Liver (tissue), 9 donors: ENCODE data around the gene SLFN14. TPM values are rescaled to one million over a fixed set of nuclear protein-coding genes. Genes with fewer than 3 reads are reported as not detected.

Source experiments
- DNase-seq: peaks from one replicate; pipeline ENCODE4 v3.0.0-alpha.2; 2017; ENCODE audit warnings: low spot score
- H3K27ac ChIP-seq, 2 donors: one replicate each; pipeline ENCODE4 v1.7.0; 2013; ENCODE audit warnings: inconsistent platforms in 2 of 2, low read length in 2 of 2, control low read depth in 1 of 2, low read depth in 1 of 2, mild to moderate bottlenecking in 1 of 2
- H3K27me3 ChIP-seq, 4 donors: one replicate each; pipeline versions ENCODE4 v1.6.1 to v1.7.0; 2013; ENCODE audit warnings: low read length in 3 of 4, inconsistent platforms in 1 of 4, mild to moderate bottlenecking in 1 of 4, moderate library complexity in 1 of 4; ENCODE audit not compliant: control insufficient read depth in 4 of 4, insufficient read depth in 4 of 4
- H3K36me3 ChIP-seq, 4 donors: one replicate each; pipeline versions ENCODE4 v1.6.1 to v1.7.0; 2013; ENCODE audit warnings: low read length in 3 of 4, mild to moderate bottlenecking in 3 of 4, low read depth in 1 of 4, moderate library complexity in 1 of 4; ENCODE audit not compliant: control insufficient read depth in 4 of 4, insufficient read depth in 3 of 4
- H3K4me1 ChIP-seq, 4 donors: one replicate each; pipeline versions ENCODE4 v1.6.1 to v1.7.0; 2013; ENCODE audit warnings: low read length in 3 of 4, mild to moderate bottlenecking in 3 of 4, moderate library complexity in 1 of 4; ENCODE audit not compliant: control insufficient read depth in 4 of 4, insufficient read depth in 4 of 4
- H3K4me3 ChIP-seq, 3 donors: one replicate each; pipeline versions ENCODE4 v1.6.1 to v1.7.0; 2013; ENCODE audit warnings: low read length in 3 of 3, control low read depth in 1 of 3, low read depth in 1 of 3, mild to moderate bottlenecking in 1 of 3
- H3K9ac ChIP-seq, 2 donors: one replicate each; pipeline ENCODE4 v1.7.0; 2013; ENCODE audit warnings: low read length in 2 of 2, mild to moderate bottlenecking in 2 of 2, moderate library complexity in 2 of 2, control low read depth in 1 of 2, low read depth in 1 of 2
- H3K9me3 ChIP-seq, 4 donors: one replicate each; pipeline versions ENCODE4 v1.6.1 to v1.7.0; 2013; ENCODE audit warnings: low read length in 3 of 4; ENCODE audit not compliant: control insufficient read depth in 4 of 4
- ATF3 ChIP-seq: IDR thresholded peaks from 2 replicates; pipeline ENCODE4 v1.6.1; 2016; ENCODE audit warnings: antibody characterized with exemption
- EGR1 ChIP-seq, 2 donors: IDR thresholded peaks; 2 replicates each; pipeline ENCODE4 v1.6.1; 2016 to 2018; ENCODE audit warnings: antibody characterized with exemption in 2 of 2, low read depth in 2 of 2
- FOXA1 ChIP-seq: IDR thresholded peaks from 2 replicates; pipeline ENCODE4 v1.6.1; 2016; ENCODE audit warnings: antibody characterized with exemption
- FOXA2 ChIP-seq: IDR thresholded peaks from 2 replicates; pipeline ENCODE4 v1.6.1; 2016; ENCODE audit warnings: antibody characterized with exemption
- GABPA ChIP-seq, 2 donors: IDR thresholded peaks in 1 of 2; conservative IDR thresholded peaks in 1 of 2; 2 replicates each; pipeline ENCODE4 v1.6.1; 2016; ENCODE audit warnings: antibody characterized with exemption in 2 of 2, mild to moderate bottlenecking in 1 of 2, moderate library complexity in 1 of 2
- HNF4A ChIP-seq, 2 donors: conservative IDR thresholded peaks; 2 replicates each; pipeline ENCODE4 v1.6.1; 2016; ENCODE audit warnings: antibody characterized with exemption in 2 of 2, mild to moderate bottlenecking in 2 of 2
- HNF4G ChIP-seq: IDR thresholded peaks from 2 replicates; pipeline ENCODE4 v1.6.1; 2016; ENCODE audit warnings: antibody characterized with exemption
- JUND ChIP-seq, 2 donors: IDR thresholded peaks; 2 replicates each; pipeline ENCODE4 v1.6.1; 2016; ENCODE audit warnings: antibody characterized with exemption in 2 of 2
- NR2F2 ChIP-seq: IDR thresholded peaks from 2 replicates; pipeline ENCODE4 v1.6.1; 2016; ENCODE audit warnings: antibody characterized with exemption
- RAD21 ChIP-seq, 2 donors: IDR thresholded peaks; 2 replicates each; pipeline ENCODE4 v1.6.1; 2016; ENCODE audit warnings: antibody characterized with exemption in 2 of 2, mild to moderate bottlenecking in 2 of 2
- RXRA ChIP-seq, 2 donors: IDR thresholded peaks; 2 replicates each; pipeline ENCODE4 v1.6.1; 2017 to 2018; ENCODE audit warnings: antibody characterized with exemption in 2 of 2, mild to moderate bottlenecking in 1 of 2
- SP1 ChIP-seq: IDR thresholded peaks from 2 replicates; pipeline ENCODE4 v1.6.1; 2018; ENCODE audit warnings: antibody characterized with exemption, mild to moderate bottlenecking
- TAF1 ChIP-seq: conservative IDR thresholded peaks from 2 replicates; pipeline ENCODE4 v1.6.1; 2016; ENCODE audit warnings: antibody characterized with exemption, mild to moderate bottlenecking
- YY1 ChIP-seq: IDR thresholded peaks from 2 replicates; pipeline ENCODE4 v1.6.1; 2016; ENCODE audit warnings: antibody characterized with exemption, mild to moderate bottlenecking
- ZBTB33 ChIP-seq: IDR thresholded peaks from 2 replicates; pipeline ENCODE4 v1.6.1; 2016; ENCODE audit warnings: antibody characterized with exemption
- WGBS: extraction: QIAGEN DNeasy Blood & Tissue Kit; methylation state at CpG from one replicate; pipeline ENCODE4 v1.1.7; 2013; 5-methylcytosine and 5-hydroxymethylcytosine counted together
- polyA plus RNA-seq, 2 donors: library from polyadenylated mRNA; stranded (reverse) in 1 of 2; unstranded in 1 of 2; fragments of 200-250 nt in 1 of 2; fragments of >200 nt in 1 of 2; fragmentation: Nextera tagmentation in 1 of 2; extraction: Ambion mirVana in 1 of 2; gene quantifications; one replicate each; pipeline versions ENCODE4 v1.2.1 to v1.2.3, GENCODE V29; 2013 to 2015
- total RNA-seq, 2 donors: library from RNA; depleted of rRNA; stranded (reverse); fragments of >200 nt; gene quantifications; one replicate each; pipeline ENCODE4 v1.2.3, GENCODE V29; 2014
- TF ChIP-seq, protein P1 (sequence below): IDR thresholded peaks from 2 replicates; pipeline ENCODE4 v1.6.1; 2016; ENCODE audit warnings: antibody characterized with exemption
- TF ChIP-seq, protein P2 (sequence below): IDR thresholded peaks from 2 replicates; pipeline ENCODE4 v1.6.1; 2016; ENCODE audit warnings: antibody characterized with exemption, mild to moderate bottlenecking
- TF ChIP-seq, protein P3 (sequence below): fragments of 150-350 bp; IDR thresholded peaks from 2 replicates; pipeline ENCODE4 v1.5.1; 2017; ENCODE audit warnings: improper control_type of control experiment, low read depth, low read length; ENCODE audit not compliant: missing input control
- donor health status: healthy.
- donor health status: healthy.
- donor health status: healthy.
- donor health status: healthy.
- donor health status: healthy.

The SLFN14 gene
- total and polyA plus RNA-seq, 4 donors, result under 0.01 to 23.7 TPM; not detected in 2

DNA sequence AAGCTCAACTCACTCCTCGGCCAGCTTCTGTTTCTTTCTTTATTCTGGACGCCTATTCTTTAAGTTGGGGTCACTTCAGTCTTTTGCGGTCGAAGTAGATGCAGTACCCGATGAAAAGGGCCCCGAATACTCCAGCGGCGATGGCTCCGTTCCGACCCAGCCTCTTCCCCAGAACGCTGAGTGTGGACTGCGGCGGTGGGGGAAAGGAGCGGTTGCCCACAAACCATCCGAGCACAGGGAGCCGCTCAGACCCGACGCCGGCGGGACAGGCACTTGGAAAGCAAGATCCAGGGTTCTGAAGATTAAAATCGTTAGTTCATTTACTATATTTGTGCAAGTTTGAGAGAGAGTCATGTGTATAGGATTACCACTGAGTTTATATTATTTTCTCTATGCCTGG lies 45.6 kb downstream of the SLFN14 start:
- no peak for TF ChIP-seq JUND (IDR thresholded peaks at IDR 0.05)
- TF ChIP-seq, protein P1, sequence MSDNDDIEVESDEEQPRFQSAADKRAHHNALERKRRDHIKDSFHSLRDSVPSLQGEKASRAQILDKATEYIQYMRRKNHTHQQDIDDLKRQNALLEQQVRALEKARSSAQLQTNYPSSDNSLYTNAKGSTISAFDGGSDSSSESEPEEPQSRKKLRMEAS, result no peak
- TF ChIP-seq HNF4A (conservative IDR thresholded peaks at IDR 0.05), result no peak
- no peak for TF ChIP-seq ATF3
- no peak for TF ChIP-seq HNF4G
- TF ChIP-seq FOXA2, result no peak
- no peak for TF ChIP-seq FOXA1
- TF ChIP-seq RXRA (IDR thresholded peaks at IDR 0.05), result no peak
- no peak for TF ChIP-seq EGR1 (IDR thresholded peaks at IDR 0.05; ENCODE audit: low read depth in 2 of 2)
- no peak for TF ChIP-seq SP1
- TF ChIP-seq RAD21 (IDR thresholded peaks at IDR 0.05), result no peak
- WGBS, result 58% methylated on average over 21 of the region's 21 CpGs
- no peak overlapping the region for H3K4me3 ChIP-seq
- H3K9ac ChIP-seq, result no peak overlapping the region
- H3K9me3 ChIP-seq, result no peaks in the 10 kb centered on the region
- H3K4me1 ChIP-seq, result no peaks in the 10 kb centered on the region
- no peaks in the 10 kb centered on the region for H3K36me3 ChIP-seq
- DNase-seq, result no peak
- H3K27me3 ChIP-seq, result peaks cover 0 to 19% (median 9%) of the 10 kb centered on the region in 4 donors
- no peak overlapping the region for H3K27ac ChIP-seq

DNA sequence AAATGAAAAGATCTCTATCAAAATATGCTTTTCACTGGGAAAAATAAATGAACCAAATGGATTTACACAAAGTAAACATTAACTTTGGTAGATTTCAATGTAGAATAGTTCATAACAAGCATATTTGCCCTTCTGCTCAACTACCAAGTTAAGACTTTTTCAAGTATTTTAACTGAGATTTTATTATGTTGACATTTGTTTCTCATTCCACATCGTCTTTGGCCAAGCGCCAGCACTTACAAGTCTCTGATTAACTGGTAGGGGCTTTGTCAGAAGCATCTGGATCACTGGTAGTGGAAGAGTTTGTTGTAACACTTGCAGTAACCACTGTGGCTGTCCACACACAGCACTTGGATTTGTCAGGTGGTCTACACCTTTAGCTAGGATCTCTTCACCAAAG lies 46.1 kb downstream of the SLFN14 start:
- Histone ChIP-seq H3K4me1 (no peaks in the 10 kb centered on the region), H3K27me3 (peaks cover 0 to 19% (median 9%) of the 10 kb centered on the region in 4 donors), H3K9me3 (no peaks in the 10 kb centered on the region), H3K4me3 (no peak overlapping the region), H3K27ac (no peak overlapping the region), H3K9ac (no peak overlapping the region), H3K36me3 (no peaks in the 10 kb centered on the region)
- TF ChIP-seq HNF4A (conservative IDR thresholded peaks at IDR 0.05) (no peak), GABPA (IDR thresholded peaks at IDR 0.05 in 1 of 2, conservative IDR thresholded peaks at IDR 0.05 in 1 of 2) (no peak), SP1 (no peak), YY1 (no peak), TAF1 (no peak), RAD21 (IDR thresholded peaks at IDR 0.05) (no peak), RXRA (IDR thresholded peaks at IDR 0.05) (no peak), FOXA1 (no peak), NR2F2 (no peak), FOXA2 (no peak), JUND (IDR thresholded peaks at IDR 0.05) (no peak), HNF4G (no peak), EGR1 (IDR thresholded peaks at IDR 0.05; ENCODE audit: low read depth in 2 of 2) (no peak), ZBTB33 (no peak), ATF3 (no peak)
- TF ChIP-seq, protein P1, result no peak
- TF ChIP-seq, protein P2, sequence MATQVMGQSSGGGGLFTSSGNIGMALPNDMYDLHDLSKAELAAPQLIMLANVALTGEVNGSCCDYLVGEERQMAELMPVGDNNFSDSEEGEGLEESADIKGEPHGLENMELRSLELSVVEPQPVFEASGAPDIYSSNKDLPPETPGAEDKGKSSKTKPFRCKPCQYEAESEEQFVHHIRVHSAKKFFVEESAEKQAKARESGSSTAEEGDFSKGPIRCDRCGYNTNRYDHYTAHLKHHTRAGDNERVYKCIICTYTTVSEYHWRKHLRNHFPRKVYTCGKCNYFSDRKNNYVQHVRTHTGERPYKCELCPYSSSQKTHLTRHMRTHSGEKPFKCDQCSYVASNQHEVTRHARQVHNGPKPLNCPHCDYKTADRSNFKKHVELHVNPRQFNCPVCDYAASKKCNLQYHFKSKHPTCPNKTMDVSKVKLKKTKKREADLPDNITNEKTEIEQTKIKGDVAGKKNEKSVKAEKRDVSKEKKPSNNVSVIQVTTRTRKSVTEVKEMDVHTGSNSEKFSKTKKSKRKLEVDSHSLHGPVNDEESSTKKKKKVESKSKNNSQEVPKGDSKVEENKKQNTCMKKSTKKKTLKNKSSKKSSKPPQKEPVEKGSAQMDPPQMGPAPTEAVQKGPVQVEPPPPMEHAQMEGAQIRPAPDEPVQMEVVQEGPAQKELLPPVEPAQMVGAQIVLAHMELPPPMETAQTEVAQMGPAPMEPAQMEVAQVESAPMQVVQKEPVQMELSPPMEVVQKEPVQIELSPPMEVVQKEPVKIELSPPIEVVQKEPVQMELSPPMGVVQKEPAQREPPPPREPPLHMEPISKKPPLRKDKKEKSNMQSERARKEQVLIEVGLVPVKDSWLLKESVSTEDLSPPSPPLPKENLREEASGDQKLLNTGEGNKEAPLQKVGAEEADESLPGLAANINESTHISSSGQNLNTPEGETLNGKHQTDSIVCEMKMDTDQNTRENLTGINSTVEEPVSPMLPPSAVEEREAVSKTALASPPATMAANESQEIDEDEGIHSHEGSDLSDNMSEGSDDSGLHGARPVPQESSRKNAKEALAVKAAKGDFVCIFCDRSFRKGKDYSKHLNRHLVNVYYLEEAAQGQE, result no peak
- TF ChIP-seq, protein P3, sequence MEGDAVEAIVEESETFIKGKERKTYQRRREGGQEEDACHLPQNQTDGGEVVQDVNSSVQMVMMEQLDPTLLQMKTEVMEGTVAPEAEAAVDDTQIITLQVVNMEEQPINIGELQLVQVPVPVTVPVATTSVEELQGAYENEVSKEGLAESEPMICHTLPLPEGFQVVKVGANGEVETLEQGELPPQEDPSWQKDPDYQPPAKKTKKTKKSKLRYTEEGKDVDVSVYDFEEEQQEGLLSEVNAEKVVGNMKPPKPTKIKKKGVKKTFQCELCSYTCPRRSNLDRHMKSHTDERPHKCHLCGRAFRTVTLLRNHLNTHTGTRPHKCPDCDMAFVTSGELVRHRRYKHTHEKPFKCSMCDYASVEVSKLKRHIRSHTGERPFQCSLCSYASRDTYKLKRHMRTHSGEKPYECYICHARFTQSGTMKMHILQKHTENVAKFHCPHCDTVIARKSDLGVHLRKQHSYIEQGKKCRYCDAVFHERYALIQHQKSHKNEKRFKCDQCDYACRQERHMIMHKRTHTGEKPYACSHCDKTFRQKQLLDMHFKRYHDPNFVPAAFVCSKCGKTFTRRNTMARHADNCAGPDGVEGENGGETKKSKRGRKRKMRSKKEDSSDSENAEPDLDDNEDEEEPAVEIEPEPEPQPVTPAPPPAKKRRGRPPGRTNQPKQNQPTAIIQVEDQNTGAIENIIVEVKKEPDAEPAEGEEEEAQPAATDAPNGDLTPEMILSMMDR, result no peak
- no peak for DNase-seq
- WGBS, result 42% methylated on average over 2 of the region's 2 CpGs
